Ovary (tissue), 9 donors: Measurements from ENCODE around the gene TBC1D9B. TPM values are rescaled to one million over a fixed set of nuclear protein-coding genes. Genes with fewer than 3 reads are reported as not detected.

Experiments
- DNase-seq, 5 donors: peaks; one replicate each; pipeline ENCODE4 v3.0.0-alpha.2; 2019 to 2020
- H3K27ac ChIP-seq, 2 donors: fragments of 200-600 bp; one replicate each; pipeline versions ENCODE4 v1.5.1 to v1.8.0; 2019 to 2022
- H3K27me3 ChIP-seq: fragments of 200-600 bp; one replicate; pipeline ENCODE4 v1.8.0; 2022
- H3K36me3 ChIP-seq: fragments of 200-600 bp; sonication (generic); one replicate; pipeline ENCODE4 v1.5.1; 2019
- H3K4me1 ChIP-seq: one replicate; pipeline ENCODE4 v1.8.1; 2013; ENCODE audit warnings: mild to moderate bottlenecking, moderate library complexity; ENCODE audit not compliant: insufficient read depth
- H3K4me3 ChIP-seq: fragments of 200-600 bp; sonication (generic); one replicate; pipeline ENCODE4 v1.5.1; 2017
- H3K9me3 ChIP-seq, 2 donors: fragments of 200-600 bp in 1 of 2; sonication (generic) in 1 of 2; one replicate each; pipeline versions ENCODE4 v1.5.1 to v1.8.1; 2013 to 2019; ENCODE audit warnings: mild to moderate bottlenecking in 1 of 2, moderate library complexity in 1 of 2
- CTCF ChIP-seq, 3 donors: fragments of 450-650 bp in 2 of 3; fragments of 200-600 bp in 1 of 3; IDR thresholded peaks; one replicate each; pipeline versions ENCODE4 v1.5.1 to v1.8.0; 2016 to 2022; ENCODE audit warnings: antibody characterized with exemption in 3 of 3, mild to moderate bottlenecking in 1 of 3
- EP300 ChIP-seq: sonication (generic); formaldehyde crosslinking; IDR thresholded peaks from one replicate; pipeline ENCODE4 v1.6.1; 2017; ENCODE audit warnings: antibody characterized with exemption
- POLR2A ChIP-seq: fragments of 450-650 bp; IDR thresholded peaks from one replicate; pipeline ENCODE4 v1.6.1; 2017; ENCODE audit warnings: antibody characterized with exemption, mild to moderate bottlenecking, moderate library complexity
- WGBS, 3 donors: extraction: QIAGEN DNeasy Blood & Tissue Kit in 1 of 3; methylation state at CpG; one replicate each; pipeline versions ENCODE4 v1.1.5 to v1.1.7; 2013 to 2017; 5-methylcytosine and 5-hydroxymethylcytosine counted together
- intact Hi-C, 4 donors: fragments of 100-400 bp; cut with DNase I; formaldehyde crosslinking; loops; one replicate each; pipeline versions ENCODE4 v1.11.0 to v1.15.1; 2022 to 2023
- polyA plus RNA-seq, 2 donors: library from polyadenylated mRNA; stranded (reverse); fragments of 200-250 nt in 1 of 2; fragments of 350-450 nt in 1 of 2; fragmentation: Illumina TruSeq in 1 of 2; extraction: RNeasy Lipid Tissue Mini Kit (QIAGEN cat#74804) in 1 of 2; gene quantifications; one replicate each; pipeline ENCODE4 v1.2.3, GENCODE V29; 2013 to 2014
- total RNA-seq, 7 donors: library from RNA; depleted of rRNA in 2 of 7; stranded (reverse); fragments of >200 nt in 2 of 7; fragmentation: NEBNext Ultra II Directional in 3 of 7; extraction: Animal tissue kit (Norgen Biotek cat#: 25700) in 3 of 7; gene quantifications; one replicate each; pipeline versions ENCODE4 v1.1.0 to v1.2.4, GENCODE V29; 2016 to 2023
- donor health status: DM: no; HTN: no; CAD: no; lungs with moderate emphysema.
- donor health status: DM: no; HTN: no; CAD: no.
- donor health status: Bipolar disorder and iron deficiency.
- donor health status: DM: yes; HTN: yes; CAD: no.
- donor health status: DM: no; HTN: no; CAD: no.
- donor health status: DM: yes; HTN: yes; CAD: no.

The TBC1D9B gene
- total and polyA plus RNA-seq, 9 donors = 48.3 to 121 (median 86.5) TPM

GRCh38 chr5:179892255-179892654, 15.4 kb downstream of the TBC1D9B start:
- no peak overlapping the region for H3K27ac ChIP-seq
- H3K9me3 ChIP-seq = no peaks in the 10 kb centered on the region
- TF ChIP-seq EP300 (no peak), POLR2A (no peak), CTCF (IDR thresholded peaks at IDR 0.05) (no peak)
- no peaks in the 10 kb centered on the region for H3K4me1 ChIP-seq
- no peak for DNase-seq
- WGBS, 3 donors = 74 to 77% (median 76%) methylated on average over 5 of the region's 5 CpGs
- no peaks in the 10 kb centered on the region for H3K27me3 ChIP-seq
- intact Hi-C loops = no loop called here
- no peaks in the 10 kb centered on the region for H3K36me3 ChIP-seq
- H3K4me3 ChIP-seq = no peak overlapping the region

GRCh38 chr5:179890751-179891682, 16.7 kb downstream of the TBC1D9B start:
- H3K27ac ChIP-seq = no peak overlapping the region
- H3K9me3 ChIP-seq = no peaks in the 10 kb centered on the region
- H3K36me3 ChIP-seq = no peaks in the 10 kb centered on the region

GRCh38 chr5:179889885-179890284, 17.8 kb downstream of the TBC1D9B start:
- TF ChIP-seq EP300 (no peak), POLR2A (no peak), CTCF (IDR thresholded peaks at IDR 0.05) (no peak)
- Histone ChIP-seq H3K4me1 (no peaks in the 10 kb centered on the region), H3K9me3 (no peaks in the 10 kb centered on the region), H3K4me3 (no peak overlapping the region), H3K36me3 (no peaks in the 10 kb centered on the region), H3K27me3 (no peaks in the 10 kb centered on the region), H3K27ac (no peak overlapping the region)
- no peak for DNase-seq
- intact Hi-C loops = no loop called here
- 88 to 89% (median 88%) methylated on average over 13 of the region's 13 CpGs for WGBS, 3 donors

More at GRCh38 chr5:179890751-179891682, 16.7 kb downstream of the TBC1D9B start:
- 87 to 94% (median 88%) methylated on average over 25 of the region's 25 CpGs for WGBS, 3 donors
- intact Hi-C loops = no loop called here
- TF ChIP-seq EP300 (no peak), CTCF (IDR thresholded peaks at IDR 0.05) (no peak), POLR2A (no peak)
- Histone ChIP-seq H3K4me3 (no peak overlapping the region), H3K27me3 (no peaks in the 10 kb centered on the region), H3K4me1 (no peaks in the 10 kb centered on the region)
- no peak for DNase-seq

GRCh38 chr5:179887802-179888201, 19.9 kb downstream of the TBC1D9B start:
- TF ChIP-seq POLR2A = no peak
- TF ChIP-seq CTCF (IDR thresholded peaks at IDR 0.05) = no peak
- no peak for TF ChIP-seq EP300
- Histone ChIP-seq H3K9me3 (no peaks in the 10 kb centered on the region), H3K27ac (no peak overlapping the region), H3K4me1 (no peaks in the 10 kb centered on the region), H3K27me3 (no peaks in the 10 kb centered on the region), H3K36me3 (no peaks in the 10 kb centered on the region), H3K4me3 (no peak overlapping the region)
- WGBS, 3 donors = 84 to 97% (median 93%) methylated on average over 6 of the region's 6 CpGs
- intact Hi-C loops = no loop called here
- DNase-seq = no peak
